ENCODE data around the gene UTS2.

Gene UTS2

DNA sequence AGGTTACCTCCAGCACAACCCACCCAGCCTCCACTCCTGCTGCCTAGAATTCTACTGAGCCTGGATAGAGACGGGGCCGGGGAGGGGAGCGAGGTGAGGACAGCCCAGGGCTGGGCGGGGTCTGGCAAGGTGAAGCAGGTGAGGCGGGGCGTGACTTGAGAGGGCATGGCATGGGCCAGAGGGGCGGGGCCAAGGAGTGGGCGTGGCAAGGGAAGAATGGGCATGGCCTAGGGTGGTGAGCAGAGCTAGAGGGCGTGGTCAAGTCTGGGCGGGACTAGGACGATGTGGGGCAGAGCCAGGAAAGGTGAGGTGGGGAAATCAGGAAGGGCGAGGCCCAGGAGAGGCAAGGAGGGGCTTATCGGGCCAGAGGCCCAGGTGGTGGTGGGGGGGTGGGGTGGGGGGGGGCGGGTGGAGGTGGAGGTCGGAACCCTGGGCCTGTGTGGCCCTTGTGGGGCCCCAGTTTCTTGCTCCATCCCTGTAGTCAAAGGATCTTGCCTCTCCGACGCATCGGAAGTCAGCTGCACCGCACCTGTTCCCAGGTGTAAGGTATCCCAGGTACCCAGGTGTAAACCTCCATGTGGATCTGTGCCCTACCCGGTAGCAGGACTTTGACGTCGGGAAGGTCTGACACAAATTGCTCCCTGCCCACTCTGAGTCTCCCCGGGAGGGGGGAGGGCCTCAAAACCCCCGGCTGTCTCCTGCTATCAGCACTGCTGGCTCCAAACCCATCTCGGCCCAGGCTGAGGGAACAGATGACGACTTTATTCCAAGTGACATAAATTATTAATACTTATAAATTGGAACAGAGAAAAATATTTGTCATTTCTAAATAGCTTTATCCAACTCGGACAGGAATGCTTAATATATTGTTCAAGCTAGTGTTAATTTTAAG, 32.9 kb upstream of the UTS2 start:
- Histone ChIP-seq H3K9me3 (ENCODE audit: control insufficient read depth in 2 of 2, low read length in 2 of 2) (no peaks in the 10 kb centered on the region), H3K4me1 (ENCODE audit: control insufficient read depth, insufficient read depth, low read length) (no peaks in the 10 kb centered on the region), H3K9ac (ENCODE audit: low read length in 2 of 2) (no peak overlapping the region), H3K4me3 (ENCODE audit: low read length in 2 of 2) (no peak overlapping the region), H3K36me3 (ENCODE audit: control insufficient read depth in 2 of 2, insufficient read depth in 2 of 2, low read length in 2 of 2) (no peaks in the 10 kb centered on the region), H3K27me3 (ENCODE audit: control insufficient read depth in 1 of 2, insufficient read depth in 2 of 2, low read length in 2 of 2) (peaks cover 10 to 15% of the 10 kb centered on the region in 2 donors), H3K27ac (ENCODE audit: low read length) (no peak overlapping the region)

DNA sequence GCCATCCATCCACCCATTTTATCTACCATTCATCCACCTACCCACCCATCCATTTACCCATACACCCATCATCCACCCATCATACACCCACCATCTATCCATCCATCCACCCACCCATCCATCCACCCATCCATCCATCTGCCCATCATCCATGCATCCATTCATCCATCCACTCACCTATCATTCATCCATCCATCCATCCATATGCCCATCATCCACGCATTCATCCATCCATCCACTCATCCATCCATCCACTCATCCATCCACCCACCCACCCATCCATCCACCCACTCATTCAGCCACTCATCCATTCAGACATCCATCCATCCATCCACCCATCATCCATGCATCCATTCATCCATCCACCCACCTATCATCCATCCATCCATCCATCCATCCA, 31.9 kb upstream of the UTS2 start:
- Histone ChIP-seq H3K9me3 (ENCODE audit: control insufficient read depth in 2 of 2, low read length in 2 of 2) (no peaks in the 10 kb centered on the region), H3K4me1 (ENCODE audit: control insufficient read depth, insufficient read depth, low read length) (no peaks in the 10 kb centered on the region), H3K27me3 (ENCODE audit: control insufficient read depth in 1 of 2, insufficient read depth in 2 of 2, low read length in 2 of 2) (peaks cover 9 to 15% of the 10 kb centered on the region in 2 donors), H3K9ac (ENCODE audit: low read length in 2 of 2) (no peak overlapping the region), H3K27ac (ENCODE audit: low read length) (no peak overlapping the region), H3K36me3 (ENCODE audit: control insufficient read depth in 2 of 2, insufficient read depth in 2 of 2, low read length in 2 of 2) (no peaks in the 10 kb centered on the region), H3K4me3 (ENCODE audit: low read length in 2 of 2) (no peak overlapping the region)

DNA sequence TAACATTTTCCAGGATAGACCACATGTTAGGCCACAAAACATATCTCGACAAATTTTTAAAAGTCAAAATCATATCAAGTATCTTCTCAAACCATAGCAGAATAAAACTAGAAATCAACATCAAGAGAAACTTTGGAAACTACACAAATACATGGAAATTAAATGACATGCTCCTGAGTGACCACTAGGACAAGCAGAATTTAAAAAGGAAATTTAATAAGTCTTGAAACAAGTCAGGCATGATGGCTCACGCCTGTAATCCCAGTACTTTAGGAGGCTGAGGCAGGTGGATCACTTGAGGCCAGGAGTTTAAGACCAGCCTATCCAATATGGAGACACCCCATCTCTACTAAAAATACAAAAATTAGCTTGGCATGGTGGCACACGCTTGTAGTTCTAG, 26.4 kb upstream of the UTS2 start:
- no peaks in the 10 kb centered on the region for H3K4me1 ChIP-seq (ENCODE audit: control insufficient read depth, insufficient read depth, low read length)
- peaks cover 0 to 2% of the 10 kb centered on the region in 2 donors for H3K9me3 ChIP-seq (ENCODE audit: control insufficient read depth in 2 of 2, low read length in 2 of 2)
- no peaks in the 10 kb centered on the region for H3K36me3 ChIP-seq (ENCODE audit: control insufficient read depth in 2 of 2, insufficient read depth in 2 of 2, low read length in 2 of 2)
- H3K9ac ChIP-seq (ENCODE audit: low read length in 2 of 2): no peak overlapping the region
- H3K27me3 ChIP-seq (ENCODE audit: control insufficient read depth in 1 of 2, insufficient read depth in 2 of 2, low read length in 2 of 2): peaks cover 0 to 2% of the 10 kb centered on the region in 2 donors
- H3K27ac ChIP-seq (ENCODE audit: low read length): no peak overlapping the region
- H3K4me3 ChIP-seq (ENCODE audit: low read length in 2 of 2): no peak overlapping the region

DNA sequence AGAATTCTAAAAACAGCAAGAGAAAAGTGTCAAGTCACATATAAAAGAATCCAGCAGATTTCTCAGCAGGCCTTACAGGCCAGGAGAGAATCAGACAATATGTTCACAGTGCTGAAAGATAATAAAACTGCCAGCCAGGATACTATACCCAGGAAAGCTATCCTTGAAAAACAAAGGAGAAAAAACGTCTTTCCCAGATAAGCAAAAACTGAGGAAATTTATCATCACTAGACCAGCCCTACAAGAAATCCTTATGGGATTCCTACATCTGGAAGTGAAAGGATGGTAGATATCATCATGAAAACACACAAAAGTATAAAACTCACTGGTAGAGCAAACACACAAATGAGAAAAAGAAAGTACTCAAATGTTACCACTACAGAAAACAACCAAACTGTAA, 25.2 kb upstream of the UTS2 start:
- H3K4me1 ChIP-seq (ENCODE audit: control insufficient read depth, insufficient read depth, low read length): no peaks in the 10 kb centered on the region
- no peak overlapping the region for H3K9ac ChIP-seq (ENCODE audit: low read length in 2 of 2)

DNA sequence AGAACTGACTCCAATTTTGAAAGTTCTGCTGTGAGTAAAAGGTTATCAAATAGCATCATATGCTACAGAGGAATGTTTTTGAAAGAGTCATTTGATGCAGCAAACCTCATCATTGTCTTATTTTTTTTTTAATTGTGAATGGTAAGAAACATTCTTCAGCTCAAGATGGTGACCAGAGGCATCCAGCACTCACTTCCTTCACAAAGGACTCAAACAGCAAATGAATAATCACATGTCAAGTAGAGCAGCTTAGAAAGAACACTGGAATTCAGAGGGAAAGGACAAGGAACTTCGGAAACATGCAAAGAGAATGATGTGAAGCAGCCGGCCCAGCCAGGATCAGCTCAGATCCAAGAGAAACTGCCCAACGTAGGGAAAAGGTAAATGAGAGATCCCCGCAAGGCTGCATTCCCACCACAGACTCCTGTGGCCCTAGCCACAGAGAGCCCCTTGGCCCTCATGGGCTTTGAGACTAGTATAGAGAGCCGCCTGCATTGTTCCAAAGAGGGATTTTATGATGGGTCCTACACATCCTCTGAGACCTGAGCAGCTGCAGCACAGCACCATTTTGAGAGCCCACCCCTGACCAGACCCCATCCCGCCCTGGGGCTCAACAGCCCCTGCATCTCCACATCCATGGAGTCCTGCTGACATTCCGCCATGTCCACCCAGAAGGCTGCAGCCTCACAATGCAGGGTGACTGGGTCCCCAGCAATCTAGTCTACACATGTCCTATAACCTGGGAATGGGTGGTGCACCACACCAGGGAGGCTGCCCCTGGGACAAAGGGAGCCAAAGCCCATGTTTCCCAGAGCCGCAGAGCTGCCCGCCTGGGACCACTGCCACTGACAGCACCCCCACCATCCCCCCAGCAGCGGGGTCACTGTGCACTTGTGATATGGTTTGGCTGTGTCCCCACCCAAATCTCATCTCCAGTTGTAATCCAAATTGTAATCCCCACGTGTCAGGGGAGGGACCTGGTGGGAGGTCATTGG, 21.2 kb upstream of the UTS2 start:
- Histone ChIP-seq H3K4me3 (ENCODE audit: low read length in 2 of 2) (no peak overlapping the region), H3K4me1 (ENCODE audit: control insufficient read depth, insufficient read depth, low read length) (no peaks in the 10 kb centered on the region), H3K36me3 (ENCODE audit: control insufficient read depth in 2 of 2, insufficient read depth in 2 of 2, low read length in 2 of 2) (no peaks in the 10 kb centered on the region), H3K27me3 (ENCODE audit: control insufficient read depth in 1 of 2, insufficient read depth in 2 of 2, low read length in 2 of 2) (peaks cover 2% of the 10 kb centered on the region in 2 donors), H3K9ac (ENCODE audit: low read length in 2 of 2) (no peak overlapping the region), H3K27ac (ENCODE audit: low read length) (no peak overlapping the region), H3K9me3 (ENCODE audit: control insufficient read depth in 2 of 2, low read length in 2 of 2) (peaks cover 2 to 3% of the 10 kb centered on the region in 2 donors)

More for the DNA sequence above, 25.2 kb upstream of the UTS2 start:
- peaks cover 0 to 2% of the 10 kb centered on the region in 2 donors for H3K27me3 ChIP-seq (ENCODE audit: control insufficient read depth in 1 of 2, insufficient read depth in 2 of 2, low read length in 2 of 2)
- no peak overlapping the region for H3K4me3 ChIP-seq (ENCODE audit: low read length in 2 of 2)
- H3K27ac ChIP-seq (ENCODE audit: low read length): no peak overlapping the region
- H3K9me3 ChIP-seq (ENCODE audit: control insufficient read depth in 2 of 2, low read length in 2 of 2): peaks cover 0 to 2% of the 10 kb centered on the region in 2 donors
- no peaks in the 10 kb centered on the region for H3K36me3 ChIP-seq (ENCODE audit: control insufficient read depth in 2 of 2, insufficient read depth in 2 of 2, low read length in 2 of 2)

DNA sequence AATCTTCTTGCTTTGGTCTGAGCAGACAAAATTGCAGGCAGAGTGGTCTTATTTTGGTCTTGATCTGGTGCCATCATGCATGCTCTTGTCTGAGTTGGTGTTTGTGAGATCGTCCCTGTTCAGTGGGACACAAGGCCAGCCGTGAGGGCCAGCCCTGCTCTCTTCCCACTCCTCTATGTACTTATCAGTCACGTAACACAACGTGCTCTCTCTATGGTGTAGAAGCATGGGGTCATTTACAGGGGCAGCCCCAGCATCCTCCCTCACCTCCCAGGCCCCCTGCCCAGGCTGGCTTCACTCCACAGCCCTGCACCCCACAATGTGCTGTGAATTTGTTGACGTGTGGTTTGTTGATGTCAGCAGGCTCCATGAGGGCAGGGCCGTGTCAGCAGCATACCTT, 18.3 kb upstream of the UTS2 start:
- Histone ChIP-seq H3K27me3 (ENCODE audit: control insufficient read depth in 1 of 2, insufficient read depth in 2 of 2, low read length in 2 of 2) (peaks cover 2% of the 10 kb centered on the region in 2 donors), H3K4me1 (ENCODE audit: control insufficient read depth, insufficient read depth, low read length) (no peaks in the 10 kb centered on the region), H3K9me3 (ENCODE audit: control insufficient read depth in 2 of 2, low read length in 2 of 2) (peaks cover 0 to 3% of the 10 kb centered on the region in 2 donors), H3K36me3 (ENCODE audit: control insufficient read depth in 2 of 2, insufficient read depth in 2 of 2, low read length in 2 of 2) (no peaks in the 10 kb centered on the region), H3K4me3 (ENCODE audit: low read length in 2 of 2) (no peak overlapping the region), H3K9ac (ENCODE audit: low read length in 2 of 2) (no peak overlapping the region), H3K27ac (ENCODE audit: low read length) (no peak overlapping the region)

DNA sequence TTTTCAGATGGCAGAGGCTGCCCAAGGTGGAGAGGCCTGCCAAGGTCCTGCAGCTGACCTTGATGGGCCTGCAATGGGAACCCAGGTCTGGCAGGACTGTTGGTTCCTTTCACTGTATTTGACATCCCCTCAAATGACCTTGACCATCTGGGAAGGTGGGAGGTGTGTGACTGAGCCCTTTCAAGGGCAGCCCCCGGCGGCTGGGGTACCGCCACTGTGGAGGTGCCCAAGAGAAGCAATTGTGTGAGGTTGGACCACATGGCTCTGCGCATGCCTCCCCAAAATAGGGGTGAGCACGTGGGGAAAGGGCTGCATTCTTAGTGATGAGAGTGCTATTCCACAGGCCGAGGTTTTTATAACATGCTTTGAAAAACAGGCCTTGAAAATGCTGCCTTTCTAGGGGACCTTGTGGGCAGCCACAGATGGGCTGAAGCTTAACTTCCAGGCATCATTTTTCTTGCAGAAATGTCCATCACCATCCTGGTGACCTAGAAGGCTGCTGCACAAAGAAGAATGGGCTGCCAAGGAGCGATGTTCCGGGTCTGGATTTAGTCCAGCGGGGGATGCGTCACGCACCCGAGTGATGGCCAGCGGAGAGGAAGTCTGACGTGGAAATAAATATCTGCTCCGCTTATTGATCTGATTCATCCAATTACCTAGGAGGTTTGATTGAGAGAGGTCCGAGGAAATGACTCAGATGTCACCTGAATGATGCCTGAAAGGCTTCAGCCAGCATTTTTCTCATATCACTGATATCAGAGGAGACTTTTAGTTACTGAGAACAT, 16.5 kb upstream of the UTS2 start:
- H3K27me3 ChIP-seq (ENCODE audit: control insufficient read depth in 1 of 2, insufficient read depth in 2 of 2, low read length in 2 of 2): peaks cover 0 to 2% of the 10 kb centered on the region in 2 donors
- H3K27ac ChIP-seq (ENCODE audit: low read length): no peak overlapping the region
- H3K9ac ChIP-seq (ENCODE audit: low read length in 2 of 2): no peak overlapping the region
- no peaks in the 10 kb centered on the region for H3K4me1 ChIP-seq (ENCODE audit: control insufficient read depth, insufficient read depth, low read length)
- no peaks in the 10 kb centered on the region for H3K36me3 ChIP-seq (ENCODE audit: control insufficient read depth in 2 of 2, insufficient read depth in 2 of 2, low read length in 2 of 2)
- peaks cover 0 to 3% of the 10 kb centered on the region in 2 donors for H3K9me3 ChIP-seq (ENCODE audit: control insufficient read depth in 2 of 2, low read length in 2 of 2)
- H3K4me3 ChIP-seq (ENCODE audit: low read length in 2 of 2): no peak overlapping the region

DNA sequence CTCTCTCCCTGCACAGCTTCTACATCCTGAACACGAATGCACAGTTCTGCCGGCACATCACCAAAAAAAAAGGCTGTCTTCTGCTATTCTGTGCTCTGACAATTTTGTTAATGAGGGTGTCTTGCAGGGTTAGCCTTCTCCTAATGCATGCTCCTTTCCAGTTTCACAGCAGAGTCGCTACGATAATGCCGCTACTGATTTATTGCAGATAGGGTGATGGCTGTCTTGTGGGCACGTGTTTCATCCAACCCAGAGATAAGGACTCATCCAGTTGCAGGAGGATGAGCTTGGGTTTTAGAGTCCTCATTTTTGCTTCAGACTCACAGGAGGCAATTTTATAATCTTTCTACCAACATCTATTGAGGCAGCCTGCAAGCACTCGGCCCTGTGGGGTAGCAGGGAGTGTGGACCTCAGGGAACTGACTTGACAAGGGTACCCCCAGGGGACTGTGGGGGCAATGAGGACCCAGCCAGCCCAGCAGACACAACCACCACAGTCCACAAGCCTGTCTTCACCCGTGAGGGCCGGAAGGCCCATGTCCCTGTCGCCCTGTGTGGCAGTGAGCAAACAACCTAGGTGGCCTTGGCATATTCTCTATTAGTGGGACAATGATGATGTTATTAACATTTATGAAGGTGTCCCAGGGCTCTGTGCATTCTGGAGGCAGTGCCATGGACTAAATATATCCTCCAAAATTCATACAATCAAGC, 15.4 kb upstream of the UTS2 start:
- no peak overlapping the region for H3K27ac ChIP-seq (ENCODE audit: low read length)
- no peaks in the 10 kb centered on the region for H3K36me3 ChIP-seq (ENCODE audit: control insufficient read depth in 2 of 2, insufficient read depth in 2 of 2, low read length in 2 of 2)
- no peaks in the 10 kb centered on the region for H3K4me1 ChIP-seq (ENCODE audit: control insufficient read depth, insufficient read depth, low read length)
- no peak overlapping the region for H3K9ac ChIP-seq (ENCODE audit: low read length in 2 of 2)
- H3K27me3 ChIP-seq (ENCODE audit: control insufficient read depth in 1 of 2, insufficient read depth in 2 of 2, low read length in 2 of 2): peaks cover 0 to 2% of the 10 kb centered on the region in 2 donors
- H3K4me3 ChIP-seq (ENCODE audit: low read length in 2 of 2): no peak overlapping the region
- peaks cover 0 to 3% of the 10 kb centered on the region in 2 donors for H3K9me3 ChIP-seq (ENCODE audit: control insufficient read depth in 2 of 2, low read length in 2 of 2)

DNA sequence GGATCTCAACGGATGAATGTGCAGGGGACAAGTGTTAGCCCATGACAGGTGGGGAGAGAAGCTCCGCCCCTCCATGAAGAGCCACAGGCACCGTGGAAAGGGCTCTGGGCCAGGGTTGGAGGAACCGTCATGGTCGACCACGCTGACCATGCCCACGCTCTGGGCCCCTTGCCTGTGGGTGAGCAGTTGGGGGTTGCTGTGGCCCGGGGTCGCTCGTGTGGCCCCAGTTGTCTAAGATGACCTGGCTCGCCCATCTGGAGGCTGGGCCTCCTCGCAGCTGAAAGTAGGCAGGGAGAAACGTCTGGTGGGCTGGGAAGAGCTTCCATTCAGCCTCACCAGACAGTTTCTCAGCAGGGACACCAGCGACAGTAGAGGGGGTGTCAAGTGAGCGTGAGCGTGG, 13.1 kb upstream of the UTS2 start:
- Histone ChIP-seq H3K9ac (ENCODE audit: low read length in 2 of 2) (no peak overlapping the region), H3K27me3 (ENCODE audit: control insufficient read depth in 1 of 2, insufficient read depth in 2 of 2, low read length in 2 of 2) (peaks cover 0 to 1% of the 10 kb centered on the region in 2 donors), H3K27ac (ENCODE audit: low read length) (no peak overlapping the region), H3K4me3 (ENCODE audit: low read length in 2 of 2) (no peak overlapping the region), H3K4me1 (ENCODE audit: control insufficient read depth, insufficient read depth, low read length) (no peaks in the 10 kb centered on the region), H3K9me3 (ENCODE audit: control insufficient read depth in 2 of 2, low read length in 2 of 2) (peaks cover 0 to 3% of the 10 kb centered on the region in 2 donors), H3K36me3 (ENCODE audit: control insufficient read depth in 2 of 2, insufficient read depth in 2 of 2, low read length in 2 of 2) (no peaks in the 10 kb centered on the region)
